IPS-11a (cell line): ENCODE results near the gene TAP1.

Source experiments
- H3K4me3 ChIP-seq: one replicate; pipeline ENCODE4 v1.5.1; 2013; ENCODE audit warnings: low read depth, low read length, control low read depth

The TAP1 gene

GRCh38 chr6:32862725-32863124, 9.2 kb upstream of the TAP1 start:
- H3K4me3 ChIP-seq, result no peak overlapping the region

GRCh38 chr6:32860674-32861073, 7.2 kb upstream of the TAP1 start:
- H3K4me3 ChIP-seq, result no peak overlapping the region

GRCh38 chr6:32858194-32858593, 4.7 kb upstream of the TAP1 start:
- H3K4me3 ChIP-seq, result no peak overlapping the region

- H3K4me3 ChIP-seq, result no peak overlapping the region
Measured at GRCh38 chr6:32857156-32857891, 3.8 kb upstream of the TAP1 start.

GRCh38 chr6:32855467-32856174, 2.1 kb upstream of the TAP1 start:
- H3K4me3 ChIP-seq, result no peak overlapping the region

- H3K4me3 ChIP-seq, result peak overlapping the region; percentile 75
Measured at GRCh38 chr6:32854376-32855178, 1.1 kb upstream of the TAP1 start.

- H3K4me3 ChIP-seq, result peak overlapping the region; percentile 75
Measured at GRCh38 chr6:32852844-32853540, 512 bp downstream of the TAP1 start.

GRCh38 chr6:32852018-32852843, 1.3 kb downstream of the TAP1 start:
- H3K4me3 ChIP-seq, result peak overlapping the region; percentile 75

- H3K4me3 ChIP-seq, result no peak overlapping the region
Measured at GRCh38 chr6:32851025-32851424, 2.5 kb downstream of the TAP1 start.

- no peak overlapping the region for H3K4me3 ChIP-seq
Measured at GRCh38 chr6:32849126-32849525, 4.4 kb downstream of the TAP1 start.

GRCh38 chr6:32847795-32848194, 5.7 kb downstream of the TAP1 start:
- H3K4me3 ChIP-seq, result no peak overlapping the region

- no peak overlapping the region for H3K4me3 ChIP-seq
Measured at GRCh38 chr6:32847004-32847403, 6.5 kb downstream of the TAP1 start.

GRCh38 chr6:32845384-32845884, 8.1 kb downstream of the TAP1 start:
- H3K4me3 ChIP-seq, result no peak overlapping the region

GRCh38 chr6:32844839-32845383, 8.6 kb downstream of the TAP1 start:
- H3K4me3 ChIP-seq, result no peak overlapping the region

GRCh38 chr6:32843979-32844838, 9.3 kb downstream of the TAP1 start, which contains the start of gene PSMB8:
Gene PSMB8, minus strand, starts transcription at chr6:32844047. Its CDS starts 51 bp downstream, at chr6:32843996.
- H3K4me3 ChIP-seq, result peak within 1 kb of the TSS; percentile 74

GRCh38 chr6:32843331-32843978, 10.0 kb downstream of the TAP1 start:
- H3K4me3 ChIP-seq, result peak overlapping the region; percentile 74

- H3K4me3 ChIP-seq, result no peak overlapping the region
Measured at GRCh38 chr6:32842690-32843089, 10.8 kb downstream of the TAP1 start.

GRCh38 chr6:32842021-32842650, 11.4 kb downstream of the TAP1 start:
- no peak overlapping the region for H3K4me3 ChIP-seq
